ENCODE data around the gene HLCS. TPM values are rescaled to one million over a fixed set of nuclear protein-coding genes. Genes with fewer than 3 reads are reported as not detected.

Gene HLCS
- total RNA-seq, 2 experiments from 2014 or later, result 15.5 to 16.8 TPM

GRCh38 chr21:36700971-36701755, 265.3 kb downstream of the HLCS start:
- ATAC-seq, result no peak
- Mint-ChIP-seq H3K36me3 (ENCODE audit: low read depth) (peaks cover 2% of the 10 kb centered on the region), H3K4me3 (peak overlapping the region; percentile 5), H3K4me1 (ENCODE audit: low read depth) (peaks cover 25% of the 10 kb centered on the region), H3K27me3 (ENCODE audit: low read depth) (peaks cover 70% of the 10 kb centered on the region), H3K9me3 (ENCODE audit: insufficient read depth) (no peaks in the 10 kb centered on the region), H3K27ac (no peak overlapping the region)
- CTCF ChIA-PET, result no interaction called here
- DNase-seq, result no peak
- POLR2A ChIA-PET, result no interaction called here

Other genes starting within 250 kb of the HLCS start
- under 1 TPM in 1 of 2 experiments, not detected in 1; 0.10 TPM for gene RIPPLY3, start 40.0 kb upstream of the HLCS start, total RNA-seq
- gene PIGP, start 106.4 kb upstream of the HLCS start, total RNA-seq, result 10 to 100 TPM; 12.0 to 15.2 TPM
- 10 to 100 TPM; 48.3 to 49.5 TPM for gene TTC3, start 106.6 kb upstream of the HLCS start, total RNA-seq

Measured in activated CD8-positive, alpha-beta T cell treated with anti-CD3 and anti-CD28 coated beads, Interleukin-2, amount 10 ng/mL, durations not matched to agents 7 days and 5 days (primary cell).